Measurements from ENCODE around the gene EPHA8.

EPHA8 gene

GRCh38 chr1:22625262-22625925 is 62.1 kb downstream of the EPHA8 start:
- no peak for DNase-seq

GRCh38 chr1:22626237-22627157 is 63.2 kb downstream of the EPHA8 start:
- no peak for DNase-seq

- no peak for DNase-seq
Observed at GRCh38 chr1:22627331-22627730, 64.0 kb downstream of the EPHA8 start.

- DNase-seq: no peak
Observed at GRCh38 chr1:22628698-22629444, 65.6 kb downstream of the EPHA8 start.

- no peak for DNase-seq
Observed at GRCh38 chr1:22629886-22630285, 66.6 kb downstream of the EPHA8 start.

GRCh38 chr1:22633697-22634463 is 70.6 kb downstream of the EPHA8 start:
- no peak for DNase-seq

GRCh38 chr1:22635436-22635835 is 72.1 kb downstream of the EPHA8 start:
- no peak for DNase-seq

GRCh38 chr1:22636353-22636752 is 73.1 kb downstream of the EPHA8 start, which contains the start of gene C1QA:
Gene C1QA (plus strand): TSS chr1:22636628. CDS start chr1:22637617, 989 bp downstream.
- DNase-seq: no peak

- no peak for DNase-seq
Observed at GRCh38 chr1:22636927-22637326, 73.6 kb downstream of the EPHA8 start.

GRCh38 chr1:22637907-22638445 is 74.7 kb downstream of the EPHA8 start:
- DNase-seq: no peak

GRCh38 chr1:22638476-22639234 is 75.4 kb downstream of the EPHA8 start:
- DNase-seq: no peak

- no peak for DNase-seq
Observed at GRCh38 chr1:22639286-22639685, 76.0 kb downstream of the EPHA8 start.

GRCh38 chr1:22641247-22641646 is 78.0 kb downstream of the EPHA8 start:
- no peak for DNase-seq

- DNase-seq: peak; percentile 57
Observed at GRCh38 chr1:22641906-22642636, 78.8 kb downstream of the EPHA8 start.

GRCh38 chr1:22643381-22643780 is 80.1 kb downstream of the EPHA8 start, which contains the start of gene C1QC:
Gene C1QC (plus strand): TSS chr1:22643633. CDS start chr1:22644024, 391 bp downstream.
- no peak for DNase-seq

GRCh38 chr1:22643928-22644327 is 80.6 kb downstream of the EPHA8 start:
- no peak for DNase-seq

GRCh38 chr1:22645931-22646330 is 82.6 kb downstream of the EPHA8 start:
- DNase-seq: no peak

- no peak for DNase-seq
Observed at GRCh38 chr1:22646384-22646783, 83.1 kb downstream of the EPHA8 start.

- DNase-seq: no peak
Observed at GRCh38 chr1:22650089-22650693, 86.9 kb downstream of the EPHA8 start.

Data from NK-92 treated with Interleukin-12 subunit alpha and Interleukin-12 subunit beta, amount 100 ng/mL, for 24 hours (cell line).